H1 (cell line): ENCODE measurements around the gene ADAMTSL2. TPM values are rescaled to one million over a fixed set of nuclear protein-coding genes. Genes with fewer than 3 reads are reported as not detected.
A peak's percentile ranks its signal among the peaks of the same experiment; 100 is the strongest.

ENCODE experiments used
- CTCF ChIA-PET: fragments of 300-600 bp; sonication (Branson Sonifier 250); formaldehyde crosslinking; loops from one replicate; lab custom pipeline; 2021; ENCODE audit not compliant: partially characterized antibody; lab: Charles Lee
- POLR2A ChIA-PET: fragments of 300-600 bp; sonication (Branson Sonifier 250); formaldehyde crosslinking; loops from one replicate; lab custom pipeline; 2021; ENCODE audit warnings: inconsistent platforms; ENCODE audit not compliant: partially characterized antibody; lab: Charles Lee
- DNase-seq, 2 experiments: peaks; one replicate each; pipeline versions ENCODE4 v3.0.0 to v3.0.0-alpha.2; 2010 to 2022; ENCODE audit warnings: low spot score in 2 of 2, low read depth in 1 of 2, mixed read lengths in 1 of 2
- FAIRE-seq: peaks from 2 replicates; lab custom pipeline; 2011; peaks lifted over from hg19 to GRCh38; lab: Jason Lieb, UNC
- H2AFZ ChIP-seq: 2 replicates; pipeline ENCODE4 v1.8.1; 2012; ENCODE audit warnings: low read length, inconsistent platforms
- H2AK5ac ChIP-seq: 2 replicates; pipeline ENCODE4 v1.6.1; 2013; ENCODE audit warnings: low read depth, low read length
- H2BK120ac ChIP-seq: replicated peaks from 2 replicates; pipeline ENCODE3; 2013; ENCODE audit warnings: low read depth, low read length, inconsistent platforms
- H2BK12ac ChIP-seq: 2 replicates; pipeline ENCODE4 v1.6.1; 2013; ENCODE audit warnings: low read depth, low read length
- H2BK15ac ChIP-seq: 2 replicates; pipeline ENCODE4 v1.6.1; 2013; ENCODE audit warnings: low read length
- H2BK20ac ChIP-seq: 2 replicates; pipeline ENCODE4 v1.6.1; 2013; ENCODE audit warnings: low read length
- H2BK5ac ChIP-seq: 2 replicates; pipeline ENCODE4 v1.6.1; 2013; ENCODE audit warnings: low read depth, low read length
- H3K14ac ChIP-seq: 2 replicates; pipeline ENCODE4 v1.6.1; 2013; ENCODE audit warnings: inconsistent platforms; ENCODE audit not compliant: insufficient read length
- H3K18ac ChIP-seq: 2 replicates; pipeline ENCODE4 v1.6.1; 2013; ENCODE audit warnings: low read length; ENCODE audit errors: extremely low read depth
- H3K23ac ChIP-seq: 2 replicates; pipeline ENCODE4 v1.6.1; 2013; ENCODE audit warnings: inconsistent platforms; ENCODE audit not compliant: insufficient read length
- H3K23me2 ChIP-seq: 2 replicates; pipeline ENCODE4 v1.6.1; 2013; ENCODE audit warnings: low read depth, low read length
- H3K27ac ChIP-seq: 2 replicates; pipeline ENCODE4 v1.6.1; 2011; ENCODE audit warnings: low read depth, low read length, inconsistent platforms
- H3K27me3 ChIP-seq, 4 experiments: replicated peaks in 1 of 4; 1 replicate in 1 of 4; 2 replicates in 3 of 4; pipeline versions ENCODE4 v1.6.1 to v1.8.1; 2011 to 2013; ENCODE audit warnings: low read length in 3 of 4, mild to moderate bottlenecking in 3 of 4, inconsistent platforms in 2 of 4, mixed read lengths in 2 of 4, moderate library complexity in 1 of 4; ENCODE audit not compliant: control insufficient read depth in 3 of 4, insufficient read depth in 3 of 4; ENCODE audit errors: extremely low read depth in 1 of 4
- H3K36me3 ChIP-seq, 4 experiments: 2 replicates each; pipeline versions ENCODE4 v1.6.1 to v1.8.1; 2011 to 2013; ENCODE audit warnings: mild to moderate bottlenecking in 4 of 4, low read length in 3 of 4, moderate library complexity in 2 of 4, control low read depth in 1 of 4, inconsistent platforms in 1 of 4; ENCODE audit not compliant: insufficient read depth in 4 of 4, control insufficient read depth in 2 of 4
- H3K4ac ChIP-seq: replicated peaks from 2 replicates; pipeline ENCODE3; 2013; ENCODE audit warnings: low read length, low read depth, mixed read lengths, inconsistent platforms; ENCODE audit not compliant: insufficient read length
- H3K4me1 ChIP-seq, 4 experiments: replicated peaks in 1 of 4; 1 replicate in 1 of 4; 2 replicates in 3 of 4; pipeline versions ENCODE4 v1.6.1 to v1.8.1; 2011 to 2013; ENCODE audit warnings: low read length in 3 of 4, inconsistent platforms in 2 of 4, mixed read lengths in 1 of 4; ENCODE audit not compliant: insufficient read depth in 4 of 4, control insufficient read depth in 3 of 4
- H3K4me2 ChIP-seq, 2 experiments: 2 replicates each; pipeline versions ENCODE4 v1.6.1 to v1.8.1; 2011 to 2013; ENCODE audit warnings: low read depth in 2 of 2, low read length in 2 of 2, control low read depth in 1 of 2, inconsistent platforms in 1 of 2, mild to moderate bottlenecking in 1 of 2; ENCODE audit not compliant: insufficient read depth in 1 of 2
- H3K4me3 ChIP-seq, 4 experiments: fragments of 200-600, 300-600 bp in 1 of 4; sonication (generic), shearing (Covaris generic), sonication (Bioruptor Twin) in 1 of 4; 2 replicates each; pipeline versions ENCODE4 v1.5.1 to v1.8.1; 2011 to 2016; ENCODE audit warnings: low read length in 4 of 4, low read depth in 3 of 4, control low read depth in 2 of 4, inconsistent platforms in 2 of 4, mild to moderate bottlenecking in 2 of 4, mixed read lengths in 1 of 4, moderate library complexity in 1 of 4; ENCODE audit not compliant: insufficient read depth in 2 of 4; ENCODE audit errors: extremely low read depth in 1 of 4
- H3K56ac ChIP-seq: replicated peaks from 2 replicates; pipeline ENCODE3; 2013; ENCODE audit warnings: low read depth, mild to moderate bottlenecking, mixed read lengths, low read length, inconsistent platforms; ENCODE audit not compliant: insufficient read length
- H3K79me1 ChIP-seq: 2 replicates; pipeline ENCODE4 v1.6.1; 2013; ENCODE audit warnings: low read depth, low read length, control low read depth
- H3K79me2 ChIP-seq, 2 experiments: 2 replicates each; pipeline versions ENCODE4 v1.6.1 to v1.8.1; 2012 to 2013; ENCODE audit warnings: low read length in 2 of 2, mild to moderate bottlenecking in 2 of 2, inconsistent platforms in 1 of 2; ENCODE audit not compliant: insufficient read depth in 2 of 2, control insufficient read depth in 1 of 2
- H3K9ac ChIP-seq, 4 experiments: replicated peaks in 1 of 4; 1 replicate in 1 of 4; 2 replicates in 3 of 4; pipeline versions ENCODE4 v1.6.1 to v1.8.1; 2011 to 2013; ENCODE audit warnings: low read depth in 3 of 4, low read length in 3 of 4, control low read depth in 2 of 4, mild to moderate bottlenecking in 2 of 4, moderate library complexity in 2 of 4, inconsistent platforms in 1 of 4; ENCODE audit errors: extremely low read depth in 1 of 4
- H3K9me3 ChIP-seq, 2 experiments: 2 replicates each; pipeline versions ENCODE4 v1.6.1 to v1.8.1; 2012 to 2013; ENCODE audit warnings: mild to moderate bottlenecking in 2 of 2, moderate library complexity in 2 of 2, control low read depth in 1 of 2, inconsistent platforms in 1 of 2, low read depth in 1 of 2, low read length in 1 of 2, mixed read lengths in 1 of 2; ENCODE audit not compliant: insufficient read depth in 2 of 2
- H4K20me1 ChIP-seq, 2 experiments: replicated peaks in 1 of 2; 2 replicates each; pipeline versions ENCODE3 to v1.8.1; 2011 to 2013; ENCODE audit warnings: inconsistent platforms in 2 of 2, low read length in 2 of 2, mild to moderate bottlenecking in 1 of 2; ENCODE audit not compliant: insufficient read depth in 2 of 2, control insufficient read depth in 1 of 2
- H4K5ac ChIP-seq: 2 replicates; pipeline ENCODE4 v1.6.1; 2013; ENCODE audit warnings: low read length, low read depth, mixed read lengths, inconsistent platforms; ENCODE audit not compliant: insufficient read length
- H4K8ac ChIP-seq: 2 replicates; pipeline ENCODE4 v1.8.0; 2013; ENCODE audit warnings: mild to moderate bottlenecking, moderate library complexity, low read length, inconsistent platforms; ENCODE audit not compliant: insufficient read depth; ENCODE audit errors: extremely low read depth
- H4K91ac ChIP-seq: replicated peaks from 2 replicates; pipeline ENCODE3; 2013; ENCODE audit warnings: low read length, mixed read lengths, inconsistent platforms; ENCODE audit not compliant: insufficient read length
- BRCA1 ChIP-seq: IDR thresholded peaks from 2 replicates; pipeline ENCODE4 v1.6.1; 2012; ENCODE audit warnings: low read depth, low read length, improper control_type of control experiment
- CEBPB ChIP-seq: IDR thresholded peaks from 2 replicates; pipeline ENCODE4 v1.6.1; 2012; ENCODE audit warnings: low read depth, low read length
- JUND ChIP-seq: IDR thresholded peaks from 2 replicates; pipeline ENCODE4 v1.6.1; 2011; ENCODE audit warnings: mild to moderate bottlenecking, improper control_type of control experiment, low read length
- SAP30 ChIP-seq: fragments of 300-600 bp; sonication (generic); IDR thresholded peaks from 2 replicates; pipeline ENCODE4 v1.7.1; 2012; ENCODE audit warnings: low read length, moderate library complexity, mild to moderate bottlenecking, inconsistent platforms; ENCODE audit not compliant: insufficient read depth, insufficient replicate concordance
- SIN3A ChIP-seq, 2 experiments: IDR thresholded peaks in 1 of 2; conservative IDR thresholded peaks in 1 of 2; 2 replicates each; pipeline ENCODE4 v1.6.1; 2011 to 2012; ENCODE audit warnings: low read length in 2 of 2, improper control_type of control experiment in 1 of 2, low read depth in 1 of 2, mild to moderate bottlenecking in 1 of 2
- SIX5 ChIP-seq: IDR thresholded peaks from 2 replicates; pipeline ENCODE4 v1.6.1; 2011; ENCODE audit warnings: mild to moderate bottlenecking, low read depth, low read length
- SUZ12 ChIP-seq: fragments of 200-600 bp; sonication (generic); IDR thresholded peaks from 2 replicates; pipeline ENCODE4 v1.6.1; 2012; ENCODE audit warnings: mild to moderate bottlenecking, inconsistent platforms, low read length, moderate library complexity, mixed read lengths
- TEAD4 ChIP-seq: IDR thresholded peaks from 2 replicates; pipeline ENCODE4 v1.6.1; 2012; ENCODE audit warnings: low read depth, low read length, inconsistent platforms, mixed read lengths
- USF2 ChIP-seq: IDR thresholded peaks from 2 replicates; pipeline ENCODE4 v1.6.1; 2011; ENCODE audit warnings: low read length, improper control_type of control experiment
- WGBS, 2 experiments: shearing (Covaris generic) in 1 of 2; methylation state at CpG; one replicate each; pipeline versions ENCODE4 v1.1.6 to v1.1.7; 2013 to 2015; ENCODE audit warnings: low lambda C conversion rate in 2 of 2, mixed read lengths in 2 of 2, inconsistent platforms in 1 of 2, low coverage in 1 of 2, missing lambda C conversion rate in 1 of 2; ENCODE audit not compliant: insufficient replicate concordance in 2 of 2, insufficient coverage in 1 of 2, insufficient read length in 1 of 2; ENCODE audit errors: extremely low coverage in 1 of 2, missing lambda C conversion rate in 1 of 2; 5-methylcytosine and 5-hydroxymethylcytosine counted together
- polyA plus RNA-seq, 7 experiments: library from polyadenylated mRNA; depleted of rRNA in 3 of 7; stranded (reverse) in 5 of 7; unstranded in 2 of 7; fragments of >200 nt in 5 of 7; fragments of 200-250 nt in 2 of 7; gene quantifications; 1 replicate in 5 of 7; 2 replicates in 1 of 7; 4 replicates in 1 of 7; pipeline versions ENCODE4 v1.2.1 to v1.2.3, GENCODE V29; 2011 to 2013; ENCODE audit warnings: missing spikeins in 2 of 7, mixed read lengths in 2 of 7
- total RNA-seq: library from RNA; stranded (reverse); fragmentation: NEBNext Ultra II Directional; extraction: Animal tissue kit (Norgen Biotek cat#: 25700); gene quantifications from 2 replicates; pipeline ENCODE4 v1.2.1, GENCODE V29; 2021

The ADAMTSL2 gene
- total and polyA plus RNA-seq, 2 of the 8 experiments (the other 6 are each of a cell fraction or from before 2014, with no cell fraction given), result 0.74 to 0.76 TPM

DNA sequence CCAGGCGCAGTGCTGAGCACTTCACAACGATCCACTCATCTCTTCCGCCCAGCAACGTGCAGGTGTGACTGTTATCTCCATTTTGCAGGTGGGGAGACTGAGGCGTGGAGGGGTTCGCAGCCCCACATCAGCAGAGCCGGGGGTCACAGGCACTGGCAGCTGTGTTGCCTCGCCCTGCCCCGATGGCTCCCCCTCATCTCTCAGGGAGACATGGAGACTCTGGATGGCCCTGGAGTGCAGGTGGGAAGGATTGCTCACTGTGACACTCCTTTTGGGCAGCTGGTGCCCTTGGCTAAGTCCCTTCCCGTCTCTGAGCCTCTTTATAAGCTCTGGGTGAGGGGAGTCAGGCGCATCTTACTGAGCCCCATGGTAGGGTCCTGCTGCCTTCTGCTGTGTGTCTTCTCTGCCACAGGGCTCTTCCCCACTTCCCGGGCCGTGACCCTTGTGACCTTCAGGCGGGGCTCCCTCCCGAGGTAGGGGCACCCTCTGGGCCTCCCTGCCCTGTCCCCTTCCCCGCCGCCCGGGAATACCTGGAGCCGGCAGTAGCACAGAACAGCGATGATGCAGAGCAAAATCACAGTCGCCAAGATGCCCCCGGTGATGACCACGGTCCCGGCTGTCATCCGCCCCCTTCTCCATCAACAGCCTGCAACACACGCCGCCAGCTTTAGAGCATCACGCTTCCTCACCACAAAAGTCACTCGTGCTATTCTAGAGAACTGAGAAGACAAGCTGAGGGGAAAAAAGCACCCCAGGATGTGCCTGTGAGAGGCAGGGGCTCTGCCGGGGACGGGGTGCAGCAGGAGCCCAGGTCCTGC is 45.3 kb downstream of the ADAMTSL2 start:
- H3K18ac ChIP-seq, result no peak overlapping the region; the same call in 1 of the 2 replicates
- H3K79me2 ChIP-seq, result no peaks in the 10 kb centered on the region
- CTCF ChIA-PET, result interaction anchor here (0.7 to 5.3 kb wide), 9 partner anchors 9 to 136 kb away, joined by 3 to 46 read pairs (median 3); partner anchors contain the start of gene ADAMTSL2
- 84% methylated on average over 31 of the region's 31 CpGs; no CpG with 5 or more reads in 1 of the 2 experiments for whole genome bisulfite sequencing, 2 experiments
- H2BK120ac ChIP-seq, result no peak overlapping the region
- H3K23me2 ChIP-seq, result no peaks in the 10 kb centered on the region
- no peak overlapping the region for H3K9ac ChIP-seq
- H3K4me1 ChIP-seq, result peaks cover 3 to 13% (median 7%) of the 10 kb centered on the region in 4 experiments
- DNase-seq (no peak), FAIRE-seq (no peak)
- no peaks in the 10 kb centered on the region for H3K36me3 ChIP-seq
- H3K4ac ChIP-seq, result no peak overlapping the region
- H3K56ac ChIP-seq, result no peak overlapping the region
- no peak overlapping the region for H3K14ac ChIP-seq
- H4K5ac ChIP-seq, result no peak overlapping the region
- no peak overlapping the region for H3K4me3 ChIP-seq
- peak overlapping the region; percentile 75; the same call in 1 of the 2 replicates for H2BK12ac ChIP-seq
- H2BK15ac ChIP-seq, result peak overlapping the region; percentile 72; the same call in 1 of the 2 replicates
- no peak overlapping the region for H2BK5ac ChIP-seq
- POLR2A ChIA-PET, result no interaction called here
- H3K27ac ChIP-seq, result no peak overlapping the region
- H2BK20ac ChIP-seq, result no peak overlapping the region
- H3K4me2 ChIP-seq, result no peak overlapping the region
- no peaks in the 10 kb centered on the region for H3K79me1 ChIP-seq
- 0 out of 7 replicates have a peak, but pooled peaks cover 0 to 2% (median 0%) of the 10 kb centered on the region in 4 experiments for H3K27me3 ChIP-seq
- no peak overlapping the region for H2AK5ac ChIP-seq
- H4K20me1 ChIP-seq, result no peaks in the 10 kb centered on the region
- H3K23ac ChIP-seq, result no peak overlapping the region
- no peaks in the 10 kb centered on the region for H3K9me3 ChIP-seq
- H4K91ac ChIP-seq, result peak overlapping the region; percentile 44
- no peak overlapping the region for H2AFZ ChIP-seq
- H4K8ac ChIP-seq, result no peak overlapping the region
- no peak for TF ChIP-seq USF2
- TF ChIP-seq SIX5, result no peak
- TF ChIP-seq CEBPB, result no peak
- TF ChIP-seq BRCA1, result no peak
- no peak for TF ChIP-seq JUND
- TF ChIP-seq TEAD4, result no peak
- TF ChIP-seq SAP30, result no peak
- TF ChIP-seq SIN3A (conservative IDR thresholded peaks at IDR 0.05 in 1 of 2, IDR thresholded peaks at IDR 0.05 in 1 of 2; ENCODE audit: low read depth in 1 of 2, low read length in 2 of 2), result no peak
- no peak for TF ChIP-seq SUZ12
